B cell (primary cell): ENCODE data around the gene NT5DC3. TPM values are rescaled to one million over a fixed set of nuclear protein-coding genes. Genes with fewer than 3 reads are reported as not detected.

Experiments used
- ATAC-seq: fragments of 200-7000 bp; cut with Tn5 transposase; one replicate; pipeline ENCODE4 v1.10.0; 2021; ENCODE audit warnings: low read depth, mild to moderate bottlenecking, moderate number of reproducible peaks, moderate library complexity
- CTCF ChIA-PET: fragments of 350-600 bp; sonication (Branson Sonifier 250); formaldehyde crosslinking; loops from one replicate; lab custom pipeline; 2021; ENCODE audit warnings: antibody characterized with exemption, inconsistent platforms; lab: Charles Lee
- POLR2A ChIA-PET: fragments of 350-600 bp; sonication (Branson Sonifier 250); formaldehyde crosslinking; loops from one replicate; lab custom pipeline; 2021; ENCODE audit warnings: antibody characterized with exemption; lab: Charles Lee
- DNase-seq: peaks from one replicate; pipeline ENCODE4 v3.0.0; 2013
- H2AFZ ChIP-seq: 2 replicates; pipeline ENCODE4 v1.6.1; 2012; ENCODE audit warnings: mild to moderate bottlenecking, low read depth, low read length; ENCODE audit not compliant: insufficient read depth, poor library complexity, severe bottlenecking
- H3K27ac ChIP-seq, 2 donors: 1 replicate in 1 of 2; 2 replicates in 1 of 2; pipeline ENCODE4 v1.5.1; 2012 to 2013; ENCODE audit warnings: low read length in 2 of 2, mild to moderate bottlenecking in 2 of 2, moderate library complexity in 1 of 2
- H3K27me3 ChIP-seq, 4 experiments: fragments of 200-600 bp in 1 of 4; sonication (generic) in 1 of 4; replicated peaks in 1 of 4; 1 replicate in 2 of 4; 2 replicates in 2 of 4; pipeline versions ENCODE4 v1.6.1 to v1.7.0; 2013 to 2016; ENCODE audit warnings: low read length in 3 of 4, mild to moderate bottlenecking in 2 of 4, mixed read lengths in 1 of 4, moderate library complexity in 1 of 4; ENCODE audit not compliant: insufficient read depth in 4 of 4, control insufficient read depth in 3 of 4; ENCODE audit errors: control extremely low read depth in 1 of 4
- H3K36me3 ChIP-seq, 2 experiments: replicated peaks in 1 of 2; 1 replicate in 1 of 2; 2 replicates in 1 of 2; pipeline versions ENCODE4 v1.6.1 to v1.7.1; 2013; ENCODE audit warnings: low read length in 1 of 2; ENCODE audit not compliant: insufficient read depth in 2 of 2, control insufficient read depth in 1 of 2; ENCODE audit errors: control extremely low read depth in 1 of 2, extremely low read depth in 1 of 2
- H3K4me1 ChIP-seq, 2 donors: fragments of 200-600 bp in 1 of 2; sonication (generic) in 1 of 2; 1 replicate in 1 of 2; 2 replicates in 1 of 2; pipeline versions ENCODE4 v1.5.1 to v1.6.1; 2013 to 2017; ENCODE audit warnings: low read length in 2 of 2; ENCODE audit not compliant: control insufficient read depth in 2 of 2, insufficient read depth in 2 of 2
- H3K4me2 ChIP-seq: replicated peaks from 2 replicates; pipeline ENCODE3; 2012; ENCODE audit warnings: mild to moderate bottlenecking, low read depth, low read length; ENCODE audit not compliant: poor library complexity, severe bottlenecking
- H3K4me3 ChIP-seq, 5 experiments: fragments of 200-600 bp in 1 of 5; sonication (generic) in 1 of 5; 1 replicate in 3 of 5; 2 replicates in 2 of 5; pipeline versions ENCODE4 v1.5.1 to v1.7.0; 2011 to 2016; ENCODE audit warnings: low read length in 4 of 5, mild to moderate bottlenecking in 4 of 5, low read depth in 2 of 5, control low read depth in 1 of 5, moderate library complexity in 1 of 5; ENCODE audit not compliant: insufficient read depth in 1 of 5; ENCODE audit errors: control extremely low read depth in 1 of 5, extremely low read depth in 1 of 5
- H3K79me2 ChIP-seq: fragments of 200-600 bp; sonication (generic); one replicate; pipeline ENCODE4 v1.6.0; 2016; ENCODE audit warnings: low read length; ENCODE audit not compliant: control insufficient read depth, insufficient read depth
- H3K9ac ChIP-seq: fragments of 200-600 bp; sonication (generic); 2 replicates; pipeline ENCODE4 v1.6.1; 2017; ENCODE audit warnings: mild to moderate bottlenecking, low read length, moderate library complexity
- H3K9me3 ChIP-seq, 3 donors: one replicate each; pipeline versions ENCODE4 v1.6.1 to v1.7.1; 2013; ENCODE audit warnings: low read length in 2 of 3; ENCODE audit not compliant: control insufficient read depth in 2 of 3, insufficient read depth in 1 of 3; ENCODE audit errors: control extremely low read depth in 1 of 3
- H4K20me1 ChIP-seq: 2 replicates; pipeline ENCODE4 v1.6.0; 2012; ENCODE audit warnings: mild to moderate bottlenecking, low read length; ENCODE audit not compliant: insufficient read depth, control insufficient read depth, poor library complexity, severe bottlenecking
- H3K27ac Mint-ChIP-seq: one replicate; pipeline ENCODE4 v1.8.0; 2021; ENCODE audit warnings: mixed read lengths
- H3K27me3 Mint-ChIP-seq: one replicate; pipeline ENCODE4 v1.8.0; 2021; ENCODE audit warnings: mixed read lengths
- H3K4me1 Mint-ChIP-seq: one replicate; pipeline ENCODE4 v1.8.0; 2021; ENCODE audit warnings: mixed read lengths
- H3K4me3 Mint-ChIP-seq: one replicate; pipeline ENCODE4 v1.8.0; 2021; ENCODE audit warnings: mixed read lengths
- H3K9me3 Mint-ChIP-seq: one replicate; pipeline ENCODE4 v1.8.0; 2022; ENCODE audit warnings: mixed read lengths; ENCODE audit not compliant: insufficient read depth
- CTCF ChIP-seq: fragments of 200-600 bp; IDR thresholded peaks from one replicate; pipeline ENCODE4 v1.8.0; 2022; ENCODE audit warnings: antibody characterized with exemption, mild to moderate bottlenecking
- EZH2 ChIP-seq: IDR thresholded peaks from 2 replicates; pipeline ENCODE4 v1.6.1; 2012; ENCODE audit warnings: borderline replicate concordance, low read depth, mild to moderate bottlenecking, moderate library complexity, low read length; ENCODE audit not compliant: insufficient read depth, poor library complexity, severe bottlenecking
- WGBS: methylation state at CpG from one replicate; pipeline ENCODE4 v1.1.5; 2013; ENCODE audit warnings: missing lambda C conversion rate; ENCODE audit not compliant: insufficient coverage; 5-methylcytosine and 5-hydroxymethylcytosine counted together
- intact Hi-C: fragments of 100-400 bp; cut with micrococcal nuclease; formaldehyde crosslinking; loops from one replicate; pipeline ENCODE4 v1.10.0; 2022
- polyA plus RNA-seq: library from polyadenylated mRNA; depleted of rRNA; stranded (reverse); fragments of >200 nt; gene quantifications from 2 replicates; pipeline ENCODE4 v1.2.3, GENCODE V29; 2012
- total RNA-seq, 2 donors: library from RNA; stranded (reverse); fragments of 120-200 nt in 1 of 2; gene quantifications; 1 replicate in 1 of 2; 2 replicates in 1 of 2; pipeline versions ENCODE4 v1.2.3 to v1.2.4, GENCODE V29; 2013 to 2022

Gene NT5DC3
- total and polyA plus RNA-seq, 2 donors (not counting 1 experiment from before 2014, with no cell fraction given): 4.4 to 10.6 TPM

- H3K4me3 ChIP-seq: no peak overlapping the region
- CTCF ChIA-PET: interaction anchor here (0.8 to 5.4 kb wide), 9 partner anchors 10 to 235 kb away, joined by 3 to 46 read pairs (median 5); no protein-coding TSS in a partner anchor
- DNase-seq (peak; percentile 34), ATAC-seq (no peak)
- WGBS: 6% methylated on average over 1 of the region's 1 CpG
- POLR2A ChIA-PET: interaction anchor here (0.9 kb wide), 1 partner anchor 53 kb away, joined by 3 read pairs; the partner anchor contains the start of gene HSP90B1
- peaks cover 29% of the 10 kb centered on the region for H3K4me1 Mint-ChIP-seq
- no peak overlapping the region for H2AFZ ChIP-seq
- no peaks in the 10 kb centered on the region for H3K79me2 ChIP-seq
- H3K36me3 ChIP-seq: no peaks in the 10 kb centered on the region
- no peak overlapping the region for H3K27ac Mint-ChIP-seq
- intact Hi-C loops: no loop called here
- H3K9ac ChIP-seq: no peak overlapping the region
- TF ChIP-seq CTCF (no peak), EZH2 (no peak)
- H3K27ac ChIP-seq: no peak overlapping the region
- no peak overlapping the region for H3K4me2 ChIP-seq
- peaks cover 15 to 20% of the 10 kb centered on the region in 2 donors for H3K4me1 ChIP-seq
- no peaks in the 10 kb centered on the region for H4K20me1 ChIP-seq
- no peaks in the 10 kb centered on the region for H3K9me3 ChIP-seq
- no peak overlapping the region for H3K4me3 Mint-ChIP-seq
- no peaks in the 10 kb centered on the region for H3K27me3 ChIP-seq
- H3K9me3 Mint-ChIP-seq: no peaks in the 10 kb centered on the region
- H3K27me3 Mint-ChIP-seq: no peaks in the 10 kb centered on the region
Measured at GRCh38 chr12:103877288-103877687, 36.3 kb upstream of the NT5DC3 start.

GRCh38 chr12:103875666-103876065 lies 34.6 kb upstream of the NT5DC3 start:
- H3K4me3 ChIP-seq: no peak overlapping the region
- intact Hi-C loops: no loop called here
- no peak overlapping the region for H3K27ac ChIP-seq
- H3K36me3 ChIP-seq: no peaks in the 10 kb centered on the region
- TF ChIP-seq CTCF (no peak), EZH2 (no peak)
- H3K4me1 ChIP-seq: peaks cover 6 to 10% of the 10 kb centered on the region in 2 donors
- H3K79me2 ChIP-seq: no peaks in the 10 kb centered on the region
- ATAC-seq (no peak), DNase-seq (no peak)
- Mint-ChIP-seq H3K27me3 (no peaks in the 10 kb centered on the region), H3K4me1 (peaks cover 21% of the 10 kb centered on the region), H3K4me3 (no peak overlapping the region), H3K27ac (no peak overlapping the region), H3K9me3 (no peaks in the 10 kb centered on the region)
- no peaks in the 10 kb centered on the region for H4K20me1 ChIP-seq
- ChIA-PET CTCF (interaction anchor here (0.6 kb wide), 1 partner anchor 330 kb away, joined by 3 read pairs; no protein-coding TSS in a partner anchor), POLR2A (no interaction called here)
- H3K9me3 ChIP-seq: no peaks in the 10 kb centered on the region
- H3K27me3 ChIP-seq: no peaks in the 10 kb centered on the region
- H3K9ac ChIP-seq: no peak overlapping the region
- no CpG with 5 or more reads among the region's 1 CpG for WGBS
- H3K4me2 ChIP-seq: no peak overlapping the region
- H2AFZ ChIP-seq: no peak overlapping the region
